ENCODE measurements around the gene AP3S2. TPM values are rescaled to one million over a fixed set of nuclear protein-coding genes. Genes with fewer than 3 reads are reported as not detected.

The AP3S2 gene
- total RNA-seq, 4 donors from 2014 or later, result 20.8 to 36.0 (median 23.8) TPM

DNA sequence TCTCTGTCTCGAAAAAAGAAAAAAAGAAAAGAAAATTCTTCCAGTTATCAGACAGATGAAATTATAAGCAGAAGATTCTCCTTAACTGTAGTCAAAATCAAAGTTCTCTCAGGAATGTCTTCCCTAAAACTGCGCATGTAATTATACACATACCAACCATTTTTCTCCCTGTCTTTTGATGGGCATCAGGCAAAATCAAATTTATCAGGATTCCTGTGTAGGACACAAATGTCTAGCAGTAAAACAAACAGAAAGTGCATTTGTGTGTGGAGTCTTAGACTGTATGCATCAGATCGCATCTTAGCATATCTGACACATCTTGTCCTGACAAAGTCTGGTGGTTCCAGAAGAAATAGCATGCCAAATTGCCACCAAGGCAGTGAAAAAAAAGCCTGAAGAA, 22.9 kb upstream of the AP3S2 start:
- no peak for DNase-seq (ENCODE audit: low spot score in 2 of 2)
- 69 to 78% methylated on average over 3 of the region's 3 CpGs for WGBS, 2 donors
- no peak overlapping the region for H3K4me3 ChIP-seq (ENCODE audit: low read depth, poor library complexity, severe bottlenecking)
- intact Hi-C loops (cut with DNase I; ENCODE audit: low total_unique reads), result no loop called here
- TF ChIP-seq, protein P1, sequence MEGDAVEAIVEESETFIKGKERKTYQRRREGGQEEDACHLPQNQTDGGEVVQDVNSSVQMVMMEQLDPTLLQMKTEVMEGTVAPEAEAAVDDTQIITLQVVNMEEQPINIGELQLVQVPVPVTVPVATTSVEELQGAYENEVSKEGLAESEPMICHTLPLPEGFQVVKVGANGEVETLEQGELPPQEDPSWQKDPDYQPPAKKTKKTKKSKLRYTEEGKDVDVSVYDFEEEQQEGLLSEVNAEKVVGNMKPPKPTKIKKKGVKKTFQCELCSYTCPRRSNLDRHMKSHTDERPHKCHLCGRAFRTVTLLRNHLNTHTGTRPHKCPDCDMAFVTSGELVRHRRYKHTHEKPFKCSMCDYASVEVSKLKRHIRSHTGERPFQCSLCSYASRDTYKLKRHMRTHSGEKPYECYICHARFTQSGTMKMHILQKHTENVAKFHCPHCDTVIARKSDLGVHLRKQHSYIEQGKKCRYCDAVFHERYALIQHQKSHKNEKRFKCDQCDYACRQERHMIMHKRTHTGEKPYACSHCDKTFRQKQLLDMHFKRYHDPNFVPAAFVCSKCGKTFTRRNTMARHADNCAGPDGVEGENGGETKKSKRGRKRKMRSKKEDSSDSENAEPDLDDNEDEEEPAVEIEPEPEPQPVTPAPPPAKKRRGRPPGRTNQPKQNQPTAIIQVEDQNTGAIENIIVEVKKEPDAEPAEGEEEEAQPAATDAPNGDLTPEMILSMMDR (IDR thresholded peaks at IDR 0.05), result no peak
- TF ChIP-seq POLR2A (IDR thresholded peaks at IDR 0.05), result no peak

DNA sequence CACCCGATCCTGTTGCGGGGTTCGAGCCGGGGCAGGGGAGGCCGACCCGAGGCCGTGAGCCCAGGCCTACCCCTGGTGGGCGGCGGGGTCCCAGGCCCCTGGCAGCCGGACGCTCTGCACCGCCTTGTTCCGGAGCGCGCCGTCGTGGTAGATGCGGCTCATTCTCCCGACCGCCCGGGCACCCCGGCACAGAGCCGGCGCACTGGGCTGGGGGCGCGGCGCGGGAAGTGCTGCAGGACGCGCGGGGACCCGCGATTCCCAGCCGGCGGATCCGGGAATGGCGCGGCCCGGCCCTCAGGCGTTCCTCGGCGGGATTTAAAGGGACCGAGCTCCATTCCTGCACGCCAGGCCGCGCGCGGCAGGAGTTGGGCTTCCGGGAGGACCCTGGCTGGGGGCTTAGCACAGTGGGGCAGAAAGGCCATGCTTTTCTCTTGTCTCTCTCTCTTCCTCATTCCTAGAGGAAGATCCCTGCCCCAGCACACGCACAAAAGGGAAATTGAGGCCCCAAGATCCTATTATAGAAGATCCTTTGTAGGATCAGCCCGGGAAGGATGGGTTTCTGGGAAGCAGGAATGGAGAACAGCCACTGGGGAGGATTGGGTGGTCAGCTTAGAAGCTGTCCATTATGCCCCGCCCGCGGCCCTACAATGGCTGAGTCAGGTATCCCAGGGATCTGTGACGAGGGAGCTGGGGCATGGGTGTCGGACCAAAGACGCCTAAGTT, 19.0 kb upstream of the AP3S2 start, which contains the start of gene ARPIN:
Gene ARPIN, minus strand, starts transcription at position 279 of the 723 bp plus-strand sequence. Its CDS starts 117 bp downstream, at position 162.
- no peak for TF ChIP-seq POLR2A (IDR thresholded peaks at IDR 0.05)
- TF ChIP-seq, protein P1 (IDR thresholded peaks at IDR 0.05), result no peak
- intact Hi-C loops (cut with DNase I; ENCODE audit: low total_unique reads), result no loop called here
- WGBS, 2 donors, result 11 to 20% methylated on average over 22 to 39 of the region's 57 CpGs
- DNase-seq (ENCODE audit: low spot score in 2 of 2), result peak in 1 of 2 donors; percentile 28
- peak within 1 kb of the TSS; percentile 54 for H3K4me3 ChIP-seq (ENCODE audit: low read depth, poor library complexity, severe bottlenecking)

DNA sequence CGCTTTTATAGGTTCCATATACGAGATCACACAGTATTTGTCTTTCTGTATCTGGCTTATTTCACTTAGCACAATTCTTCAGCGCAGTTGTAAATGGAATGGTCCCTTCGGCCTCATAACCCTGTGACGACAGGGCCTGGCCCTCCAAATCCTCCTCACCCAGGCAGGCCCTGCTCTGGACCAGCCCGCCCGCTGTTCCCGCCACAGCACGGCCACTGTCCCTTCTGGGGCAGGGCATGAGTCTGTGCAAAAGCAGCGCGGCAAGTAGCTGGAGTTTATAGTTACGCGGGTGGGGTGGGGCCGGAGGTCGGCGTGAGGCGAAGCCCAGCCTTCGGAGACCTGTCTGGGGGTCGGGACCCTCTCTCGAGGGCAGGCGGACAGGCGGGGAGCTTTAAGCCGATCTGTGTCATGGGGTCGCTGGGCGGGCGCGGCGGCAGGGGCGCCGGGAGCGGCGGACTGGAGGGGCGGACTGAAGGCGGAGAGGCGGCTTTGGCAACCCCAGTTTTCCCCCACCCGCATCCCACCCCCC, 18.4 kb upstream of the AP3S2 start:
- TF ChIP-seq POLR2A (IDR thresholded peaks at IDR 0.05), result no peak
- TF ChIP-seq, protein P1 (IDR thresholded peaks at IDR 0.05), result no peak
- peak overlapping the region; percentile 54 for H3K4me3 ChIP-seq (ENCODE audit: low read depth, poor library complexity, severe bottlenecking)
- intact Hi-C loops (cut with DNase I; ENCODE audit: low total_unique reads), result no loop called here
- WGBS, 2 donors, result 3 to 7% methylated on average over 24 to 31 of the region's 36 CpGs
- peak in 1 of 2 donors; percentile 92 for DNase-seq (ENCODE audit: low spot score in 2 of 2)

DNA sequence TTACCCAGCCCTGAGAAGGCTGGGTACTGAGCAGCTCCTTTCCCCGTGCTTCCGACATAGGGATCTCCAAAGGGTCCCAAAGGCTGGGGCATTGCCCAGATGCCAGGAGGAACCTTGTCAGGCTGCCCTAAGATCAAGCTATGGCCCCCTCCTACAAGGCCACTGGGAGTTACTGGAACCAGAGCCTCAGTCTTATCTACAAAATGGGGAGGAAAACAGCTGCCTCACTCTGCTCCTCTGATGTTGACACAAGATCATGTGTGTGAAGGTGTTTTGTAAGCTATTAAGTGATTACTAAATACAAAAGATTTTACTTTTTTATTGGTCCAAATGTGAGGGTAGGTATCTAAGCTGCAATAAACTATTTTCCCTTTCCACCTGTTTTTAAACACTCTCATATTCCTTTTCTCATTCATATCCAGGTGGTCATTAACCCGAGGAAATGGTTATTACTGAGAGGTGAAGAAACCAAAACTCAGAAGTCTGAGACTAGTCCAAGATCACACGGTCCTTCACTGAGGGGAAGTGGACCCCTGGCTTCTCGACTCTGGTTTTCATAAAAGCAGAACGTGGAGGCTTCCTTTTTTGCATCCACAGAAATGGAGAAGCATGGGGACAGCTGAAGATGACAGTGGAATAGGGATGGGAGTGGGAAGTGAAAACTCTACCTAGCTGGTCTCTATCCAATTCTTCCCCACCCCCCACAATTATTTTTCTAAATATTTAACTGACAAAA, 17.3 kb upstream of the AP3S2 start:
- TF ChIP-seq POLR2A (IDR thresholded peaks at IDR 0.05), result no peak
- TF ChIP-seq, protein P1 (IDR thresholded peaks at IDR 0.05), result no peak
- no peak overlapping the region for H3K4me3 ChIP-seq (ENCODE audit: low read depth, poor library complexity, severe bottlenecking)
- intact Hi-C loops (cut with DNase I; ENCODE audit: low total_unique reads), result no loop called here
- DNase-seq (ENCODE audit: low spot score in 2 of 2), result no peak
- WGBS, 2 donors, result 86 to 88% methylated on average over 6 of the region's 6 CpGs

DNA sequence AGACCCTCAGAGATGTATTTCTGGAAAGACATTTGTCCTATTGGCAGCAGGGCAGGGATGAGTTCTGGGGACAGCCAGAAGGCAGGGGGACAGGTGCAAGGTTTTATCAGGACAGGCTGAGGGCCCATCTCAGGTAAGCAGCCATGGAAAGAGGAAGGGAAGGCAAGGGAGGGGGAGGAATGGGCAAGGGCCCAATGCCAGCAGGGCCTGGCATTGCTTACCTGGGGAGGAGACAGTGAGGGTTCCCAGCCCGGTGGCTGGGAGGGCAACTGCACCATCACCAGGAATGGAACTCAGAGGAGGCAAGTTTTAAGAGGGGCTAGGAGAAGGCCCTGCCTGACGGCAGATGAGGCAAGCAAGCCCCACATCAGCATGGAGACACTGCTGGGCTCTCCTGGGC, 15.8 kb upstream of the AP3S2 start:
- TF ChIP-seq, protein P1 (IDR thresholded peaks at IDR 0.05), result no peak
- TF ChIP-seq POLR2A (IDR thresholded peaks at IDR 0.05), result no peak
- DNase-seq (ENCODE audit: low spot score in 2 of 2), result no peak
- no peak overlapping the region for H3K4me3 ChIP-seq (ENCODE audit: low read depth, poor library complexity, severe bottlenecking)
- WGBS, 2 donors, result 27 to 50% methylated on average over 1 of the region's 2 CpGs
- intact Hi-C loops (cut with DNase I; ENCODE audit: low total_unique reads), result no loop called here
